ENCODE results near the gene AP4E1.
"Not testable (repeated sequence)": the region's sequence is repeated elsewhere in the genome, so short reads cannot be mapped to it uniquely, and the experiment has no call there.

AP4E1 gene

DNA sequence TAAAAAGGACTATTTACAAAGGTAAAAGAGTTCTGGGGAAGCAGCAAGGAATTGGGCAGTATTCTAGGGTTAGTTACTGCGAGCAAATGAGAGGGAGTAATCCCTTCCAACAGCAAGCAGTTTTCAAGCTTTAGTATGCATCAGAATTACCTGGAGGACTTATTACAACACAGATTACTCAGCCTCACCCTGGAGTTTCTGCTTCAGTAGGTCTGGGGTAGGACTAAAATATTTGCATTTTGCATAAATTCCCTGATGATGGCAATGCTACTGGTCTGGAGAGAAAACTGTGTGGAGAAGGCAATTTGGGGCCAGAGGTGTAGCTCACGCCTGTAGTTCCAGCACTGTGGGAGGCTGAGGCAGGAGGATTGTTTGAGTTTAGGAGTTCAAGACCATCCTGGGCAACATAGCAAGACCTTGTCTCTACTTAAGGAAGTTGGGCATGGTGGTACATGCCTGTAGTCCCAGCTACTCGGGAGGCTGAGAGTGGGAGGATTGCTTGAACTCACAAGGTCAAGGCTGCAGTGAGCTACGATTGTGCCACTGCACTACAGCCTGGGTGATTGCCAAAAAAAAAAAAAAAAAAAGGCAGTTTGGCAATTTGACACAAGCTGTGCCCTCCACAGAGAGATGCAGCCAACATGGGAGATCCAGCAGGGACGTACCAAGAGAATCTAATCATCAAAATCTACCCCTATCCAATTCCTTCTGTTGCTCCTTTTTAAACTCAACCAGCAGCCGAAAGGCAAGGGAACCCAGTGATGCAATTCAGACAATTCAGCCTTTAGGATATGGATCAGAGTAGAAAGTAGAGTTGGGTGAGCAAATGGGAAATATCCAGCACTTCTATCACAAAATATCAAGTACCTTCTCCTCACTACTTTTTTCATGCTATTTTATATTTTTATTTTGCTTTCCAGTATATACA is 27.1 kb upstream of the AP4E1 start:
- Mint-ChIP-seq H3K27me3 (no peaks in the 10 kb centered on the region), H3K36me3 (ENCODE audit: low read depth) (no peaks in the 10 kb centered on the region), H3K9me3 (no peaks in the 10 kb centered on the region), H3K4me3 (no peak overlapping the region), H3K27ac (peak overlapping the region; percentile 78), H3K4me1 (ENCODE audit: low read depth) (peaks cover 90% of the 10 kb centered on the region)

DNA sequence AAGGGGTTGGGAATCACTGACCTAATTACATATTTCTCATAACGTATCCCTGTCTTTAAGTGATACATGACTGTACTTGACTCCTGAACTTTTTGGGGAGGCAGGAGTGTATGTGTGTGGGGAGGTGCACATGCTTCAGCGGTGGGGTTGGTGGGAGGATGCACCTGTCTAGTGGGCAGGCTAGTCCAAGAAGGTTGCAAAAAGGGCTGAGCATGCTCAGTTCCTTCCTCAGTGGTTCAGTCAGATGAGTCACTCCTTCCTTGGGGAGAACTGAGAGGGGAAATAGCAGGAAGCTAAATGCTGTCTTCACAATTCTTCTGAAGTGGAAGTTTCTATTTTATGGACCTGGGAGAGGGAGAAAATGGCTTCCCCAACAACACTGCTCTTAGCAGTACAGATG is 24.6 kb upstream of the AP4E1 start:
- H3K27me3 Mint-ChIP-seq, result no peaks in the 10 kb centered on the region
- H3K27ac Mint-ChIP-seq, result peak overlapping the region; percentile 58
- no peak overlapping the region for H3K4me3 Mint-ChIP-seq
- no peaks in the 10 kb centered on the region for H3K36me3 Mint-ChIP-seq (ENCODE audit: low read depth)
- H3K9me3 Mint-ChIP-seq, result no peaks in the 10 kb centered on the region
- peaks cover 74% of the 10 kb centered on the region for H3K4me1 Mint-ChIP-seq (ENCODE audit: low read depth)

DNA sequence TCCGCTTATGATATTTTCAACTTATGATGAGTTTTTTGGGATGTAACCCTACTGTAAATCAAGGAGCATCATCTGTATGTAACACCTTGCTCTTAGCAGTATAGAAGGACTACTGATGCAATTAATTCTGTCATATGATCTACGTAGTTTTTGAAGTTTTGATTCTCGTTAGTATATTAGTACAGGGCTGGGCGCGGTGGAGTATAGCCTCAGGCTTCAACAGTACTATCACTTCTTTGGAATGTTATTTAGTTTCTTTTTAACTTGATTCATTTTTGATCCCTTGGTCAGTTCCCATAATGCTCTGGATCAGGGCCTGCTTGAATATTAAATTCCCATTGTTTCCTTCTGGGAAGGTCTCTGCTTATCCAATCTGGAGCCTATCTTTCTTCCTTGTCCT is 23.9 kb upstream of the AP4E1 start:
- H3K36me3 Mint-ChIP-seq (ENCODE audit: low read depth), result no peaks in the 10 kb centered on the region
- H3K27me3 Mint-ChIP-seq, result no peaks in the 10 kb centered on the region
- H3K9me3 Mint-ChIP-seq, result no peaks in the 10 kb centered on the region
- peak overlapping the region; percentile 77 for H3K27ac Mint-ChIP-seq
- peaks cover 68% of the 10 kb centered on the region for H3K4me1 Mint-ChIP-seq (ENCODE audit: low read depth)
- peak overlapping the region; percentile 7 for H3K4me3 Mint-ChIP-seq

DNA sequence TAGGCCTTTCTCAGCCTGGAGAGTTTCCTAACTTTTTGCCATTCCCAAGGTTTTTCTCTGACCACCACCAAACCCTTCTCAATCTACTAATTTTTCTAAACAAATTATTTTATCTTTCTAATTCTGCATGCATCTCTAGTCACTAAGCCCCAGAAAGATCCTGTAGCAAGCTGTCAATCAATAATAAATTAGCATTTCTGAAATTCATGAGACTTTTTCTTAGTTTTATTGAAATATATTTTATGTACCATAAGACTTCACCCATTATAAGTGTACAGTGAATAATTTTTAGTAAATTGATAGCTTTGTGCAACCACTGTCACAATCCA is 22.4 kb upstream of the AP4E1 start:
- peaks cover 52% of the 10 kb centered on the region for H3K4me1 Mint-ChIP-seq (ENCODE audit: low read depth)
- no peaks in the 10 kb centered on the region for H3K9me3 Mint-ChIP-seq
- peak overlapping the region; percentile 77 for H3K27ac Mint-ChIP-seq
- H3K27me3 Mint-ChIP-seq, result no peaks in the 10 kb centered on the region
- no peak overlapping the region for H3K4me3 Mint-ChIP-seq
- peaks cover 7% of the 10 kb centered on the region for H3K36me3 Mint-ChIP-seq (ENCODE audit: low read depth)

DNA sequence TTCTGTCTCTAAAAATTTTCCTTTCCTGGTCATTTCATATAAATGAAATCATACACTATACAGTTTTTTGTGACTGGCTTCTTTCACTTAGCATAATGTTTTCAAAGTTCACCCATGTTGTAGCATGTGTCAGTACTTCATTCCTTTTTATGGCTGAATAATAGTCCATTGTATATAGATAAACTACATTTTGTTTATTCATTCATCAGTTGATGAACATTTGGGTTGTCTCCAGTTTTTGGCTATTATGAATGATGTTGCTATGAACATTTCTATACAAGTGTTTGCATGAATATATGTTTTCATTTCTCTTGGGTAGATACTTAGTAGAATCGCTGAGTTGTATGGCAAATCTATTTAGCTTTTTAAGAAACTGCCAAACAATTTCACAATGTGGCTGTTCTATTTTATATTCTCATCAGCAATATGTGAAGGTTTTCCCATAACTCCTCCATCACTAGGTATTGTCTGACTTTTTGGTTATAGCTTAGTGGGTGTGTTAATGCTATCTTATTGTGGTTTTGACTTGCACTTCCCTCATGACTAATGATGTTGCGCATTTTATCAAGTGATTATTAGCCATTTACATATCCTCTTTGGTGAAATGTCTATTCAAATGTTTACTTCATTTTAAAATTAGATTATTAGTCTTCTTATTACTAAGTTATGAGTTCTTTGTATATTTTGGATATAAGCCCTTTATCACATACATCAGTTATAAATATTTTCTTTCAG is 21.7 kb upstream of the AP4E1 start:
- H3K9me3 Mint-ChIP-seq, result no peaks in the 10 kb centered on the region
- no peaks in the 10 kb centered on the region for H3K27me3 Mint-ChIP-seq
- H3K4me3 Mint-ChIP-seq, result no peak overlapping the region

DNA sequence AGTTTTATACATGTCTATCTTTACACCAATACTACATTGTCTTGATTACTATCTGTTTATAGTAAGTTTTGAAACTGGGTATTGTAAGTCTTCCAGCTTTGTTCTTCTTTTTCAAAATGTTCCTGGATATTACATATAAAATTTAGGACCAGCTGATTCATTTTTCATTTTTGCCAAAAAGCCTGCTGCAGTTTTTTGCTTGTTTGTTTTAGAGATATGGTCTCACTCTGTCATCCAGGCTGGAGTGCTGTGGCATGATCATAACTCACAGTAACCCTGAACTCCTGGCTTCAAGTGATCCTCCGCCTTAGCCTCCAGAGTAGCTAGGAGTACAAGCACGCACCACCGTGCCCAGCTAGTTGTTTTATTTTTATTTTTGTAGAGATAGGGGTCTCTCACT is 20.4 kb upstream of the AP4E1 start:
- H3K4me1 Mint-ChIP-seq (ENCODE audit: low read depth), result peaks cover 38% of the 10 kb centered on the region
- no peak overlapping the region for H3K4me3 Mint-ChIP-seq
- no peaks in the 10 kb centered on the region for H3K27me3 Mint-ChIP-seq
- peaks cover 4% of the 10 kb centered on the region for H3K9me3 Mint-ChIP-seq
- peaks cover 11% of the 10 kb centered on the region for H3K36me3 Mint-ChIP-seq (ENCODE audit: low read depth)
- no peak overlapping the region for H3K27ac Mint-ChIP-seq

More for the DNA sequence above, 21.7 kb upstream of the AP4E1 start:
- Mint-ChIP-seq H3K4me1 (ENCODE audit: low read depth) (peaks cover 46% of the 10 kb centered on the region), H3K36me3 (ENCODE audit: low read depth) (peaks cover 8% of the 10 kb centered on the region), H3K27ac (no peak overlapping the region)

DNA sequence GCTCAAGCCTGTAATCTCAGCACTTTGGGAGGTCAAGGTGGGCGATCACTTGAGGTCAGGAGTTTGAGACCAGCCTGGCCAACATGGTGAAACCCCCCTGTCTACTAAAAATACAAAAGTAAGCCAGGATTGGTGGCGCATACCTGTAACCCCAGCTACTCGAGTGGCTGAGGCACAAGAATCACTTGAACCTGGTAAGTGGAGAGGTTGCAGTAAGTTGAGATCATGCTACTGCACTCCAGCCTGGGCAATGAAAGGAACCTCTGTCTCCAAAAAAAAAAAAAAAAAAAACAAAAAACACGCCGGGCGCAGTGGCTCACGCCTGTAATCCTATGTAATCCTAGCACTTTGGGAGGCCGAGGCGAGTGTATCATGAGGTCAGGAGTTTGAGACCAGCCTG is 18.9 kb upstream of the AP4E1 start:
- H3K27ac Mint-ChIP-seq, result no peak overlapping the region
- H3K4me3 Mint-ChIP-seq, result no peak overlapping the region
- peaks cover 25% of the 10 kb centered on the region for H3K4me1 Mint-ChIP-seq (ENCODE audit: low read depth)
- H3K36me3 Mint-ChIP-seq (ENCODE audit: low read depth), result peaks cover 19% of the 10 kb centered on the region
- H3K27me3 Mint-ChIP-seq, result no peaks in the 10 kb centered on the region
- peaks cover 12% of the 10 kb centered on the region for H3K9me3 Mint-ChIP-seq

DNA sequence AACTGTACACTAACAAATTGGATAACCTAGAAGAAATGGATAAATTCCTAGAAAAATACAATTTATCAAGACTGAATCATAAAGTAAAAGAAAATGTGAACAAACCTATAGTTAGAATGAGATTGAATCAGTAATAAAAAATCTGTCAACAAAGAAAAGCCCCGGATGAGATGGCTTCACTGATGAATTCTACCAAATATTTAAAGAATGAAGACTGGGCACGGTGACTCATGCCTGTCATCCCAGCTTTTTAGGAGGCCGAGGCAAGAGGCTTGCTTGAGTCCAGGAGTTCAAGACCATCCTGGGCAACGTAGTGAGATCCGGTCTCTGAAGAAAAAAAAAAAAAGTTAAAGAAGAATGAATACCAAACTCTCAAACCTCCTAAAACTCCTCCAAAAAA is 17.7 kb upstream of the AP4E1 start:
- H3K27me3 Mint-ChIP-seq, result no peaks in the 10 kb centered on the region
- peaks cover 12% of the 10 kb centered on the region for H3K9me3 Mint-ChIP-seq
- no peak overlapping the region for H3K4me3 Mint-ChIP-seq
- H3K36me3 Mint-ChIP-seq (ENCODE audit: low read depth), result peaks cover 19% of the 10 kb centered on the region
- H3K4me1 Mint-ChIP-seq (ENCODE audit: low read depth), result peaks cover 13% of the 10 kb centered on the region
- H3K27ac Mint-ChIP-seq, result no peak overlapping the region

DNA sequence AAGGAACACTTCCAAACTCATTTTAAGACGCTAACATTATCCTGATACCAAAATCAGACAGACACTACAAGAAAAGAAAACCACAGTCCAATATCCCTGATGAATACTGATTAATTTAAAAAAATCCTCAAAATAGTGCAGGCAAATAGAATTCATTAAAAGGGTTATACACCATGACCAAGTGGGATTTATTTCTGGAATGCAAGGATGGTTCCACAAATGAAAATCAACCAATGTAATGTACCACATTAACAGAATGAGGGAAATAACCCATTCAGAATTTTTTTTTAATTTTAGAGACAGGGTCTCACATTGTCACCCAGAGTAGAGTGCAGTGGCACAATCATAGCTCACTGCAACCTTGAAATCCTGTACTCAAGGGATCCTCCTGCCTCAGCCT is 17.3 kb upstream of the AP4E1 start:
- H3K27ac Mint-ChIP-seq, result no peak overlapping the region
- H3K4me3 Mint-ChIP-seq, result no peak overlapping the region
- peaks cover 19% of the 10 kb centered on the region for H3K36me3 Mint-ChIP-seq (ENCODE audit: low read depth)
- H3K9me3 Mint-ChIP-seq, result peaks cover 12% of the 10 kb centered on the region
- peaks cover 9% of the 10 kb centered on the region for H3K4me1 Mint-ChIP-seq (ENCODE audit: low read depth)
- H3K27me3 Mint-ChIP-seq, result no peaks in the 10 kb centered on the region

DNA sequence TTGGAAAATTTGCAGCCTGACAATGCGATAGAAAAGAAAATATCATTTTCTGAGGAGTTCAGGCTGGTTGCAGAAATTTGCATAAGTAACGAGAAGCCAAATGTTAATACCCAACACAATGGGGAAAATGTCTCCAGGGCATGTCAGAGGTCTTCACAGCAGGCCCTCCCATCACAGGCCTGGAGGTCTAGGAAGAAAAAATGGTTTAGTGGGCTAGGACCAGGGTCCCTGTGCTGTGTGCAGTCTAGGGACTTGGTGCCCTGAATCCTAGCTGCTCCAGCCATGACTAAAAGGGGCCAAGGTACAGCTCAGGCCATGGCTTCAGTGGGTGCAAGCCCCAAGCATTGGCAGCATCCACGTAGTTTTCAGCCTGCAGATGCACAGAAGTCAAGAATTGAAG is 14.5 kb upstream of the AP4E1 start:
- Mint-ChIP-seq H3K36me3 (ENCODE audit: low read depth) (peaks cover 19% of the 10 kb centered on the region), H3K27me3 (no peaks in the 10 kb centered on the region), H3K27ac (no peak overlapping the region), H3K4me1 (ENCODE audit: low read depth) (no peaks in the 10 kb centered on the region), H3K4me3 (no peak overlapping the region), H3K9me3 (peaks cover 12% of the 10 kb centered on the region)

DNA sequence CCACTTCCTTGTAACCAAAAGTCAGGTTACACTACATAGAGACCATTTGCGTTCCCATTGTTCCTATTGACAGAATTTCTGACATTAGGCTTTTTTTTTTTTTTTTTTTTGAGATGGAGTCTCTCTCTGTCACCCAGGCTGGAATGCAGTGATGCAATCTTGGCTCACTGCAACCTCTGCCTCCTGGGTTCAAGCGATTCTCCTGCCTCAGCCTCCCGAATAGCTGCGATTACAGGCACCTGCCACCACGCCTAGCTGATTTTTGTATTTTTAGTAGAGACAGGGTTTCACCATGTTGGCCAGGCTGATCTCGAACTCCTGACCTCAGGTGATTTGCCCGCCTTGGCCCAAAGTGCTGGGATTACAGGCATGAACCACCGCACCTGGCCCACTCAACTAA is 7.1 kb upstream of the AP4E1 start:
- not testable (repeated sequence) for H3K4me3 Mint-ChIP-seq; H3K27me3 Mint-ChIP-seq; H3K4me1 Mint-ChIP-seq (ENCODE audit: low read depth); H3K27ac Mint-ChIP-seq; H3K9me3 Mint-ChIP-seq; H3K36me3 Mint-ChIP-seq (ENCODE audit: low read depth)

DNA sequence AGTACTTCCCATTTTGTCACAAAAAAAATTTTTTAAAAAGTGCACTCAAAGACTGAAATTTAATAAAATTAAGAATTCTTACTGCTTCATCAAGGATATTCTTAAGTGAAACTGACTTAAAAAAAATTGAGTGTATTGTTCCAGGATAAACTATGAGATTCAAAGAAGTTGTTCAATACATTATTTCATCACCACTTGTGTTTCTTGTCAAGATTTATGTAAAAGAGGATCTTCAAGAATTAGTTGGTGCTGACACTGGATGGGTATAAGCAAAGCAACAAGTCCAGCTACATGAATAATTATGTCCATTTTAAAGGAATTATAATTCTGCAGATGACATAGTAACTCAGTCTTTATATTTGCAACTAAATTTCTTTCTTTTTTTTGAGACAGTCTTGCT is 4.3 kb upstream of the AP4E1 start:
- no peak overlapping the region for H3K4me3 Mint-ChIP-seq
- H3K27me3 Mint-ChIP-seq, result no peaks in the 10 kb centered on the region
- no peak overlapping the region for H3K27ac Mint-ChIP-seq
- H3K36me3 Mint-ChIP-seq (ENCODE audit: low read depth), result peaks cover 4% of the 10 kb centered on the region
- peaks cover 18% of the 10 kb centered on the region for H3K4me1 Mint-ChIP-seq (ENCODE audit: low read depth)
- H3K9me3 Mint-ChIP-seq, result no peaks in the 10 kb centered on the region

DNA sequence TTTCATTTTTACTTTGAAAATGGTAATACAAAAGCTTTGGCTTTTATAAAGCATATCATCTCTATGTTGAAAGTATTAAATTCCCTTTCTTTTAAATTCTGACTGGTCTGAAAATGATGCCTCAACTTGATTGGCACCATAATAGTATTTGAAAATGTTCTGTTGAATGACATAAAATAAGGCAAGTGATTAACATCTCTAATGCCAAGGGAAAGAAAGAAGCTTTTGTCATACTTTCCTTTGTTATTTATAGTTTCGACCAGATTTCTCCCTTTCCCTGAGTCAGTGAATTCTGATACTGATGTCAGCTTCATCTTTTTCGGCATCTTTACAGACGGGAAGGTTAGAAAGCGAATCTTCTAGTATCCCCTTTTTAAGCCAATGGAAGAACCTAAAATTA is 3.4 kb upstream of the AP4E1 start:
- Mint-ChIP-seq H3K27ac (no peak overlapping the region), H3K36me3 (ENCODE audit: low read depth) (peaks cover 4% of the 10 kb centered on the region), H3K4me3 (no peak overlapping the region), H3K9me3 (no peaks in the 10 kb centered on the region), H3K27me3 (no peaks in the 10 kb centered on the region), H3K4me1 (ENCODE audit: low read depth) (peaks cover 24% of the 10 kb centered on the region)

DNA sequence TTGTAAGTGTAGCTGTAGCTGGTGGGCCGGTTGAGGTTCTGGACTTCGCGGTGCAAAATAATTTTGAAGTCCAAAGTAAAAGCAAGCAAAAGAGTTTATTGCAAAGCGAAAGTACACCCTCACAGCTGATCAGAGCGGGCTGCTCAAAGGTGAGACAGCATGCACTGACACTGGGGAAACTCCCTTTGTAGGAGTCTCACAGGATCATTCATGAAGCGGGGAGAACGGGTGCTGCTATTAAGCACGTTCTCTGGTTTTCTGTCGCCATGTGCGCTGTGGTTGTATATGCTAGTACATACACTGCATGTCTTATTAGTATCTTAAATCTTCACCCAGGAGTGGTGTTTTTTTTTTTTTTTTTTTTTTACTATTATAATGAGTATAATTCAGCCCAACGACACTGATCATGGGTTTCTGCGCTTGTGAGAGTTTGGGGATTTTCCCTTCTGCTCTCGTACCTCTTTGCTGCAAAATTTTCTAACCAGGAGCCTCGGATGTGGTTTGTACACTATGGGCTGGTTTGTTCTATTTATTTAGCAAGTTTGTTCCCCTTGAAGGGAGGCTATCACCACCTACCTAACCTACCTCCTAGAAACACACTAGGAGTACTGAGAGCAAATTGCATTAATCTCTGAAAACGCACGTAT is 1.4 kb upstream of the AP4E1 start:
- Mint-ChIP-seq H3K36me3 (ENCODE audit: low read depth) (peaks cover 10% of the 10 kb centered on the region), H3K4me3 (peak overlapping the region; percentile 99), H3K4me1 (ENCODE audit: low read depth) (peaks cover 36% of the 10 kb centered on the region), H3K27ac (peak overlapping the region; percentile 95), H3K27me3 (no peaks in the 10 kb centered on the region), H3K9me3 (no peaks in the 10 kb centered on the region)

DNA sequence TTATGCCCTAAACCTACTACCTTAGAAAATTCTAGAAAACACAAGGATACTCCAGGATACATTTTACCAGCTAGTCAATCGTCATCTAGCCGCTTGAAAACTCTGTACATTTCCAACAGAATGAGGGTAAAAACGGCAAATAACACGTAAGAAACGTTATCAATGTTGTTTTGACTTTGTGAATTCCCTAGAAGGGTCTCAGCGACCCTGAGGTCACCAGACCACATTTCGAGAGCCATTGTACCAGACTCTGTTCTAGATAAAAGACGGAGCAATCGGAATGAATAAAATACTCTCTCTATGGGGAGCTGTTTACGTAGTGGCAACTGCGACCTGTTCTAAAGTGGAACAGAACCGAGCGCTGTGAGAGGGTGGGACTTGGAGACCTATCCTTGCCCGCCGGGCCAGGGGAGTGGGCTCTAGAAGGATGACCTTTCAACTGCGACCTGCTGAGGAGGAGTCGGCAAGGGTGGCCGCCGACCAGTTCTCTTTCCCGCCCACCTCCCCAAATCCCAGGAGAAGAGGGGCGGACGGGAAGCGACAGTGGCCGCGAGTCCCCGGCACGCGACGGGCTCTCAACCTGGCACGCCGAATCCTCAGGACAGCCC is 778 bp upstream of the AP4E1 start:
- Mint-ChIP-seq H3K4me3 (peak overlapping the region; percentile 99), H3K36me3 (ENCODE audit: low read depth) (peaks cover 14% of the 10 kb centered on the region), H3K27ac (peak overlapping the region; percentile 95), H3K4me1 (ENCODE audit: low read depth) (peaks cover 39% of the 10 kb centered on the region), H3K27me3 (no peaks in the 10 kb centered on the region), H3K9me3 (no peaks in the 10 kb centered on the region)

Measured in stimulated activated naive CD8-positive, alpha-beta T cell treated with anti-CD3 and anti-CD28 coated beads, Interleukin-15, Interleukin-2, amounts not matched to agents 100 ng/mL and 50 ng/mL, for 24 hours (primary cell).